Measurements from ENCODE around the gene CUX1.

DNA sequence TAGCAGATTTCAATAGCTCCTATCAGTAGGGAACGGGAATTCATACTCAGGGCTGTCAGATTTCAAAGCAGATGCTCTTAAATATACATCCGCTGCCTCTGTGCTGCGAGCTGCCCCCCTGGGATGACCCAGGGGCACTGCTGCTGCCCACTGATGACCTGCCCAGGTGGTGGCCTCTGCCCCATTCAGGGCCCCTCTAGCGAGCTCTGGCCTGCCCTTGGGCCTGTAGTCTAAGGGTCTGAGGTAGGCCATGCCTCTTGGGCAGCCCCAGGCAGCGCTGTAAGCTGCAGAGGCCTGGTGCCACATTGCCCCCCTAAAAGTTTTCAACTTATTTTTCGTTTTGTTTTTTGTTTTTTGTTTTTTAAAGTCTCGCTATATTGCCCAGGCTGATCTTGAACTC is 418.7 kb downstream of the CUX1 start:
- TF ChIP-seq, protein P1, sequence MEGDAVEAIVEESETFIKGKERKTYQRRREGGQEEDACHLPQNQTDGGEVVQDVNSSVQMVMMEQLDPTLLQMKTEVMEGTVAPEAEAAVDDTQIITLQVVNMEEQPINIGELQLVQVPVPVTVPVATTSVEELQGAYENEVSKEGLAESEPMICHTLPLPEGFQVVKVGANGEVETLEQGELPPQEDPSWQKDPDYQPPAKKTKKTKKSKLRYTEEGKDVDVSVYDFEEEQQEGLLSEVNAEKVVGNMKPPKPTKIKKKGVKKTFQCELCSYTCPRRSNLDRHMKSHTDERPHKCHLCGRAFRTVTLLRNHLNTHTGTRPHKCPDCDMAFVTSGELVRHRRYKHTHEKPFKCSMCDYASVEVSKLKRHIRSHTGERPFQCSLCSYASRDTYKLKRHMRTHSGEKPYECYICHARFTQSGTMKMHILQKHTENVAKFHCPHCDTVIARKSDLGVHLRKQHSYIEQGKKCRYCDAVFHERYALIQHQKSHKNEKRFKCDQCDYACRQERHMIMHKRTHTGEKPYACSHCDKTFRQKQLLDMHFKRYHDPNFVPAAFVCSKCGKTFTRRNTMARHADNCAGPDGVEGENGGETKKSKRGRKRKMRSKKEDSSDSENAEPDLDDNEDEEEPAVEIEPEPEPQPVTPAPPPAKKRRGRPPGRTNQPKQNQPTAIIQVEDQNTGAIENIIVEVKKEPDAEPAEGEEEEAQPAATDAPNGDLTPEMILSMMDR (conservative IDR thresholded peaks at IDR 0.05; ENCODE audit: low read depth, low read length) = no peak
- TF ChIP-seq EZH2 (IDR thresholded peaks at IDR 0.05; ENCODE audit: low read length, unreplicated experiment) (no peak), EZH2phosphoT487 (IDR thresholded peaks at IDR 0.05; ENCODE audit: borderline replicate concordance, low read length) (no peak)
